SK-N-SH treated with all-trans-retinoic acid at 6 μM for 48 hours (cell line): Measurements from ENCODE around the gene NRN1L.
"Not testable (repeated sequence)": the region's sequence is repeated elsewhere in the genome, so short reads cannot be mapped to it uniquely, and the experiment has no call there.

ENCODE experiments used
- ATAC-seq: fragments of 200-7000 bp; cut with Tn5 transposase; 3 replicates; pipeline ENCODE4 v1.9.1; 2020; ENCODE audit warnings: mild to moderate bottlenecking, moderate library complexity
- ARNTL ChIP-seq: fragments of 450-650 bp; formaldehyde crosslinking; IDR thresholded peaks from 2 replicates; pipeline ENCODE4 v1.5.0; 2020; ENCODE audit warnings: low read depth, mild to moderate bottlenecking, moderate library complexity, borderline replicate concordance
- BACH2 ChIP-seq: fragments of 250-450 bp; sonication (Bioruptor Pico); IDR thresholded peaks from 2 replicates; pipeline ENCODE4 v1.9.0; 2021; ENCODE audit warnings: mild to moderate bottlenecking, borderline replicate concordance
- CSDC2 ChIP-seq: fragments of 250-450 bp; sonication (Bioruptor Pico); IDR thresholded peaks from 2 replicates; pipeline ENCODE4 v1.5.0; 2020; ENCODE audit warnings: mild to moderate bottlenecking, moderate library complexity
- ESRRG ChIP-seq: fragments of 250-450 bp; sonication (Bioruptor Pico); IDR thresholded peaks from 2 replicates; pipeline ENCODE4 v1.6.1; 2021; ENCODE audit warnings: mild to moderate bottlenecking
- GLIS3 ChIP-seq: fragments of 250-450 bp; sonication (Bioruptor Pico); IDR thresholded peaks from 2 replicates; pipeline ENCODE4 v1.5.0; 2020; ENCODE audit warnings: mild to moderate bottlenecking, moderate library complexity
- OSR1 ChIP-seq: fragments of 250-450 bp; sonication (Bioruptor Pico); IDR thresholded peaks from 2 replicates; pipeline ENCODE4 v1.8.0; 2022; ENCODE audit warnings: moderate library complexity, mild to moderate bottlenecking, inconsistent platforms
- POU6F1 ChIP-seq: fragments of 250-450 bp; sonication (Bioruptor Pico); IDR thresholded peaks from 2 replicates; pipeline ENCODE4 v1.8.0; 2021; ENCODE audit warnings: low read depth, mild to moderate bottlenecking, moderate library complexity, borderline replicate concordance
- PPARA ChIP-seq: fragments of 250-450 bp; sonication (Bioruptor Pico); IDR thresholded peaks from 2 replicates; pipeline ENCODE4 v1.5.0; 2020; ENCODE audit warnings: mild to moderate bottlenecking, borderline replicate concordance
- TOX ChIP-seq: fragments of 250-450 bp; sonication (Bioruptor Pico); IDR thresholded peaks from 2 replicates; pipeline ENCODE4 v1.8.0; 2021; ENCODE audit warnings: mild to moderate bottlenecking, moderate library complexity, borderline replicate concordance
- TSHZ2 ChIP-seq: fragments of 250-450 bp; sonication (Bioruptor Pico); IDR thresholded peaks from 2 replicates; pipeline ENCODE4 v1.5.0; 2020; ENCODE audit warnings: mild to moderate bottlenecking, moderate library complexity
- ZC3H10 ChIP-seq: fragments of 250-450 bp; sonication (Bioruptor Pico); IDR thresholded peaks from 2 replicates; pipeline ENCODE4 v1.5.1; 2021; ENCODE audit warnings: mild to moderate bottlenecking, moderate library complexity
- ZFP3 ChIP-seq: fragments of 250-450 bp; sonication (Bioruptor Pico); IDR thresholded peaks from 2 replicates; pipeline ENCODE4 v1.5.0; 2020; ENCODE audit warnings: mild to moderate bottlenecking, moderate library complexity
- ZFP30 ChIP-seq: fragments of 450-650 bp; formaldehyde crosslinking; IDR thresholded peaks from 2 replicates; pipeline ENCODE4 v1.5.0; 2022; ENCODE audit warnings: mild to moderate bottlenecking, moderate library complexity
- ZNF70 ChIP-seq: fragments of 450-650 bp; formaldehyde crosslinking; IDR thresholded peaks from 2 replicates; pipeline ENCODE4 v1.5.0; 2020; ENCODE audit warnings: mild to moderate bottlenecking, moderate library complexity
- ZNF8 ChIP-seq: fragments of 450-650 bp; formaldehyde crosslinking; IDR thresholded peaks from 2 replicates; pipeline ENCODE4 v1.5.0; 2020; ENCODE audit warnings: mild to moderate bottlenecking, moderate library complexity
- TF ChIP-seq, protein P1 (sequence below): fragments of 250-450 bp; sonication (Bioruptor Pico); IDR thresholded peaks from 2 replicates; pipeline ENCODE4 v1.5.1; 2020; ENCODE audit warnings: low read depth, mild to moderate bottlenecking, moderate library complexity

NRN1L gene

GRCh38 chr16:67860589-67861398 is 23.9 kb upstream of the NRN1L start:
- no peak for ATAC-seq
- TF ChIP-seq POU6F1 (CRISPR knock-in tag): no peak
- no peak for TF ChIP-seq ARNTL
- TF ChIP-seq, protein P1, sequence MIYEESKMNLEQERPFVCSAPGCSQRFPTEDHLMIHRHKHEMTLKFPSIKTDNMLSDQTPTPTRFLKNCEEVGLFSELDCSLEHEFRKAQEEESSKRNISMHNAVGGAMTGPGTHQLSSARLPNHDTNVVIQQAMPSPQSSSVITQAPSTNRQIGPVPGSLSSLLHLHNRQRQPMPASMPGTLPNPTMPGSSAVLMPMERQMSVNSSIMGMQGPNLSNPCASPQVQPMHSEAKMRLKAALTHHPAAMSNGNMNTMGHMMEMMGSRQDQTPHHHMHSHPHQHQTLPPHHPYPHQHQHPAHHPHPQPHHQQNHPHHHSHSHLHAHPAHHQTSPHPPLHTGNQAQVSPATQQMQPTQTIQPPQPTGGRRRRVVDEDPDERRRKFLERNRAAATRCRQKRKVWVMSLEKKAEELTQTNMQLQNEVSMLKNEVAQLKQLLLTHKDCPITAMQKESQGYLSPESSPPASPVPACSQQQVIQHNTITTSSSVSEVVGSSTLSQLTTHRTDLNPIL: no peak

DNA sequence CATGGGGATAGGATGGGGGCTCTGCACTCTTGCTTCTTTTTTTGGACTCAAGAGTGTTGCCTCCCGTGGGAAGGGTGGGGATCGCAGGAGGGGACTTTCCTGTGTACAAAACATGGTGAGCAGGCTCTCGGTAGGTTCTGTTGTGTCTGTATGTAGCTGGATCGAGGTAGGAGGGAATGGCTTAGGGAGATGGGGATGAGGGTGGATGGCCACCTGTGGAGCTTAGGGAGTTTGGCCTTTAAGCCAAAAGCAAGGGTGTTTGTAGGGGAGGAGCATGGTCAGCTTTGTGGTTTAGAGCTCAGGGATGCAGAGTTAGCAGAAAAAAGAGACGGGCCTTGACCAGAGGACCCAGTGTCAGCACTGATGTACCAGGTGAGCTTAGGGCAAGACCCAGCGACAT is 22.8 kb upstream of the NRN1L start:
- TF ChIP-seq PPARA (CRISPR knock-in tag) (no peak), ZC3H10 (CRISPR knock-in tag) (no peak), ZFP30 (CRISPR knock-in tag) (no peak), POU6F1 (CRISPR knock-in tag) (no peak), OSR1 (CRISPR knock-in tag) (no peak), TSHZ2 (CRISPR knock-in tag) (no peak), ZNF70 (CRISPR knock-in tag) (no peak), ARNTL (no peak), CSDC2 (no peak)
- ATAC-seq: no peak

- TF ChIP-seq TOX (CRISPR knock-in tag): no peak
- TF ChIP-seq ZFP30 (CRISPR knock-in tag): no peak
- no peak for ATAC-seq
Observed at GRCh38 chr16:67862623-67863583, 21.8 kb upstream of the NRN1L start.

DNA sequence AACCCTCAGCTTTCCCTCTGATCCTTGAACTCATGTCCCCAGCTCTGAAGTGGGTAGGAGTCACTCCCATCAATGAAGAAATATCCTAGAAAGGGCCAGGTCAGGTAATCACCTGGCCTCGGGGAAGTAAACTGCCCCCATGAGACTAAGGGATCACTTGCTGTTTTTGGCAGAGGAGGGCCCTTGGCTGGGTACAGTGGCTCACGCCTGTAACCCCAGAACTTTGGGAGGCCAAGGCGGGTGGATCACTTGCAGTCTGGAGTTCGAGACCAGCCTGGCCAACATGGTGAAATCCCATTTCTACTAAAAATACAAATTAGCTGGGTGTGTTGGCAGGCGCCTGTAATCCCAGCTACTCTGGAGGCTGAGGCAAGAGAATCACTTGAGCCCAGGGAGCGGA is 20.6 kb upstream of the NRN1L start:
- ATAC-seq: not testable (repeated sequence)

GRCh38 chr16:67864594-67864993 is 20.1 kb upstream of the NRN1L start:
- ATAC-seq: no peak
- TF ChIP-seq, protein P1: no peak
- TF ChIP-seq ZFP30 (CRISPR knock-in tag): no peak
- TF ChIP-seq ZNF8 (CRISPR knock-in tag): no peak
- no peak for TF ChIP-seq OSR1 (CRISPR knock-in tag)
- TF ChIP-seq ESRRG: no peak
- TF ChIP-seq BACH2 (CRISPR knock-in tag): no peak
- TF ChIP-seq GLIS3 (CRISPR knock-in tag): no peak
- TF ChIP-seq CSDC2: no peak
- TF ChIP-seq ZFP3 (CRISPR knock-in tag): no peak
- TF ChIP-seq TSHZ2 (CRISPR knock-in tag): no peak
- no peak for TF ChIP-seq ZC3H10 (CRISPR knock-in tag)
